B cell (primary cell): ENCODE measurements around the gene ARAP2. TPM values are rescaled to one million over a fixed set of nuclear protein-coding genes. Genes with fewer than 3 reads are reported as not detected.

Experiments used
- ATAC-seq: fragments of 200-7000 bp; cut with Tn5 transposase; one replicate; pipeline ENCODE4 v1.10.0; 2021; ENCODE audit warnings: low read depth, mild to moderate bottlenecking, moderate number of reproducible peaks, moderate library complexity
- CTCF ChIA-PET: fragments of 350-600 bp; sonication (Branson Sonifier 250); formaldehyde crosslinking; loops from one replicate; lab custom pipeline; 2021; ENCODE audit warnings: antibody characterized with exemption, inconsistent platforms; lab: Charles Lee
- POLR2A ChIA-PET: fragments of 350-600 bp; sonication (Branson Sonifier 250); formaldehyde crosslinking; loops from one replicate; lab custom pipeline; 2021; ENCODE audit warnings: antibody characterized with exemption; lab: Charles Lee
- DNase-seq: peaks from one replicate; pipeline ENCODE4 v3.0.0; 2013
- H2AFZ ChIP-seq: 2 replicates; pipeline ENCODE4 v1.6.1; 2012; ENCODE audit warnings: mild to moderate bottlenecking, low read depth, low read length; ENCODE audit not compliant: insufficient read depth, poor library complexity, severe bottlenecking
- H3K27ac ChIP-seq, 2 donors: 1 replicate in 1 of 2; 2 replicates in 1 of 2; pipeline ENCODE4 v1.5.1; 2012 to 2013; ENCODE audit warnings: low read length in 2 of 2, mild to moderate bottlenecking in 2 of 2, moderate library complexity in 1 of 2
- H3K27me3 ChIP-seq, 4 experiments: fragments of 200-600 bp in 1 of 4; sonication (generic) in 1 of 4; replicated peaks in 1 of 4; 1 replicate in 2 of 4; 2 replicates in 2 of 4; pipeline versions ENCODE4 v1.6.1 to v1.7.0; 2013 to 2016; ENCODE audit warnings: low read length in 3 of 4, mild to moderate bottlenecking in 2 of 4, mixed read lengths in 1 of 4, moderate library complexity in 1 of 4; ENCODE audit not compliant: insufficient read depth in 4 of 4, control insufficient read depth in 3 of 4; ENCODE audit errors: control extremely low read depth in 1 of 4
- H3K36me3 ChIP-seq, 2 experiments: replicated peaks in 1 of 2; 1 replicate in 1 of 2; 2 replicates in 1 of 2; pipeline versions ENCODE4 v1.6.1 to v1.7.1; 2013; ENCODE audit warnings: low read length in 1 of 2; ENCODE audit not compliant: insufficient read depth in 2 of 2, control insufficient read depth in 1 of 2; ENCODE audit errors: control extremely low read depth in 1 of 2, extremely low read depth in 1 of 2
- H3K4me1 ChIP-seq, 2 donors: fragments of 200-600 bp in 1 of 2; sonication (generic) in 1 of 2; 1 replicate in 1 of 2; 2 replicates in 1 of 2; pipeline versions ENCODE4 v1.5.1 to v1.6.1; 2013 to 2017; ENCODE audit warnings: low read length in 2 of 2; ENCODE audit not compliant: control insufficient read depth in 2 of 2, insufficient read depth in 2 of 2
- H3K4me2 ChIP-seq: replicated peaks from 2 replicates; pipeline ENCODE3; 2012; ENCODE audit warnings: mild to moderate bottlenecking, low read depth, low read length; ENCODE audit not compliant: poor library complexity, severe bottlenecking
- H3K4me3 ChIP-seq, 5 experiments: fragments of 200-600 bp in 1 of 5; sonication (generic) in 1 of 5; 1 replicate in 3 of 5; 2 replicates in 2 of 5; pipeline versions ENCODE4 v1.5.1 to v1.7.0; 2011 to 2016; ENCODE audit warnings: low read length in 4 of 5, mild to moderate bottlenecking in 4 of 5, low read depth in 2 of 5, control low read depth in 1 of 5, moderate library complexity in 1 of 5; ENCODE audit not compliant: insufficient read depth in 1 of 5; ENCODE audit errors: control extremely low read depth in 1 of 5, extremely low read depth in 1 of 5
- H3K79me2 ChIP-seq: fragments of 200-600 bp; sonication (generic); one replicate; pipeline ENCODE4 v1.6.0; 2016; ENCODE audit warnings: low read length; ENCODE audit not compliant: control insufficient read depth, insufficient read depth
- H3K9ac ChIP-seq: fragments of 200-600 bp; sonication (generic); 2 replicates; pipeline ENCODE4 v1.6.1; 2017; ENCODE audit warnings: mild to moderate bottlenecking, low read length, moderate library complexity
- H3K9me3 ChIP-seq, 3 donors: one replicate each; pipeline versions ENCODE4 v1.6.1 to v1.7.1; 2013; ENCODE audit warnings: low read length in 2 of 3; ENCODE audit not compliant: control insufficient read depth in 2 of 3, insufficient read depth in 1 of 3; ENCODE audit errors: control extremely low read depth in 1 of 3
- H4K20me1 ChIP-seq: 2 replicates; pipeline ENCODE4 v1.6.0; 2012; ENCODE audit warnings: mild to moderate bottlenecking, low read length; ENCODE audit not compliant: insufficient read depth, control insufficient read depth, poor library complexity, severe bottlenecking
- H3K27ac Mint-ChIP-seq: one replicate; pipeline ENCODE4 v1.8.0; 2021; ENCODE audit warnings: mixed read lengths
- H3K27me3 Mint-ChIP-seq: one replicate; pipeline ENCODE4 v1.8.0; 2021; ENCODE audit warnings: mixed read lengths
- H3K4me1 Mint-ChIP-seq: one replicate; pipeline ENCODE4 v1.8.0; 2021; ENCODE audit warnings: mixed read lengths
- H3K4me3 Mint-ChIP-seq: one replicate; pipeline ENCODE4 v1.8.0; 2021; ENCODE audit warnings: mixed read lengths
- H3K9me3 Mint-ChIP-seq: one replicate; pipeline ENCODE4 v1.8.0; 2022; ENCODE audit warnings: mixed read lengths; ENCODE audit not compliant: insufficient read depth
- CTCF ChIP-seq: fragments of 200-600 bp; IDR thresholded peaks from one replicate; pipeline ENCODE4 v1.8.0; 2022; ENCODE audit warnings: antibody characterized with exemption, mild to moderate bottlenecking
- EZH2 ChIP-seq: IDR thresholded peaks from 2 replicates; pipeline ENCODE4 v1.6.1; 2012; ENCODE audit warnings: borderline replicate concordance, low read depth, mild to moderate bottlenecking, moderate library complexity, low read length; ENCODE audit not compliant: insufficient read depth, poor library complexity, severe bottlenecking
- WGBS: methylation state at CpG from one replicate; pipeline ENCODE4 v1.1.5; 2013; ENCODE audit warnings: missing lambda C conversion rate; ENCODE audit not compliant: insufficient coverage; 5-methylcytosine and 5-hydroxymethylcytosine counted together
- intact Hi-C: fragments of 100-400 bp; cut with micrococcal nuclease; formaldehyde crosslinking; loops from one replicate; pipeline ENCODE4 v1.10.0; 2022
- polyA plus RNA-seq: library from polyadenylated mRNA; depleted of rRNA; stranded (reverse); fragments of >200 nt; gene quantifications from 2 replicates; pipeline ENCODE4 v1.2.3, GENCODE V29; 2012
- total RNA-seq, 2 donors: library from RNA; stranded (reverse); fragments of 120-200 nt in 1 of 2; gene quantifications; 1 replicate in 1 of 2; 2 replicates in 1 of 2; pipeline versions ENCODE4 v1.2.3 to v1.2.4, GENCODE V29; 2013 to 2022

Gene ARAP2
- total and polyA plus RNA-seq, 2 donors (not counting 1 experiment from before 2014, with no cell fraction given): 13.2 to 88.0 TPM

GRCh38 chr4:36099509-36099908 lies 144.8 kb downstream of the ARAP2 start:
- H3K4me1 Mint-ChIP-seq: no peaks in the 10 kb centered on the region
- Histone ChIP-seq H4K20me1 (no peaks in the 10 kb centered on the region), H3K9me3 (peaks cover 0 to 5% (median 0%) of the 10 kb centered on the region in 3 donors), H2AFZ (no peak overlapping the region), H3K4me1 (no peaks in the 10 kb centered on the region), H3K79me2 (no peaks in the 10 kb centered on the region), H3K36me3 (peaks cover 12 to 35% of the 10 kb centered on the region in 2 experiments), H3K27ac (no peak overlapping the region), H3K4me3 (no peak overlapping the region), H3K4me2 (no peak overlapping the region), H3K9ac (no peak overlapping the region), H3K27me3 (no peaks in the 10 kb centered on the region)
- no peak for ATAC-seq
- POLR2A ChIA-PET: no interaction called here
- 100% methylated on average over 2 of the region's 3 CpGs for WGBS
- intact Hi-C loops: no loop called here
- no peak for TF ChIP-seq EZH2
- TF ChIP-seq CTCF: no peak
- H3K9me3 Mint-ChIP-seq: peaks cover 2% of the 10 kb centered on the region
- H3K4me3 Mint-ChIP-seq: no peak overlapping the region
- H3K27ac Mint-ChIP-seq: no peak overlapping the region
- CTCF ChIA-PET: no interaction called here
- no peak for DNase-seq
- no peaks in the 10 kb centered on the region for H3K27me3 Mint-ChIP-seq

- Histone ChIP-seq H3K27ac (no peak overlapping the region), H3K9ac (no peak overlapping the region), H3K4me1 (no peaks in the 10 kb centered on the region), H3K27me3 (no peaks in the 10 kb centered on the region), H3K36me3 (peaks cover 19 to 35% of the 10 kb centered on the region in 2 experiments), H4K20me1 (no peaks in the 10 kb centered on the region), H3K9me3 (no peaks in the 10 kb centered on the region), H3K4me2 (no peak overlapping the region), H3K4me3 (no peak overlapping the region), H3K79me2 (no peaks in the 10 kb centered on the region), H2AFZ (no peak overlapping the region)
- H3K27ac Mint-ChIP-seq: no peak overlapping the region
- ATAC-seq: no peak
- no peaks in the 10 kb centered on the region for H3K27me3 Mint-ChIP-seq
- no peak overlapping the region for H3K4me3 Mint-ChIP-seq
- H3K9me3 Mint-ChIP-seq: no peaks in the 10 kb centered on the region
- DNase-seq: no peak
- intact Hi-C loops: no loop called here
- H3K4me1 Mint-ChIP-seq: no peaks in the 10 kb centered on the region
- TF ChIP-seq EZH2 (no peak), CTCF (no peak)
- POLR2A ChIA-PET: no interaction called here
- WGBS: no CpG with 5 or more reads among the region's 2 CpGs
- CTCF ChIA-PET: no interaction called here
Measured at GRCh38 chr4:36094995-36095394, 149.3 kb downstream of the ARAP2 start.
